Mesenchymal stem cell (in vitro differentiated cells and primary cell): ENCODE data around the gene NOP9.

Experiments used
- DNase-seq: peaks from one replicate; pipeline ENCODE4 v3.0.0-alpha.2; 2013
- H2AFZ ChIP-seq: one replicate; pipeline ENCODE4 v1.6.1; 2013; ENCODE audit warnings: low read depth, mild to moderate bottlenecking, control low read depth, inconsistent platforms, low read length, moderate library complexity
- H2AK5ac ChIP-seq: 2 replicates; pipeline ENCODE4 v1.6.1; 2013; ENCODE audit warnings: low read length, moderate library complexity, mild to moderate bottlenecking, inconsistent platforms; ENCODE audit not compliant: severe bottlenecking
- H2BK120ac ChIP-seq: one replicate; pipeline ENCODE4 v1.6.1; 2013; ENCODE audit warnings: low read depth, mild to moderate bottlenecking, inconsistent platforms, low read length, moderate library complexity
- H2BK12ac ChIP-seq, 2 experiments: one replicate each; pipeline ENCODE4 v1.6.1; 2013; ENCODE audit warnings: inconsistent platforms in 2 of 2, low read length in 2 of 2, mild to moderate bottlenecking in 2 of 2, moderate library complexity in 2 of 2, control low read depth in 1 of 2
- H2BK15ac ChIP-seq: one replicate; pipeline ENCODE4 v1.6.1; 2013; ENCODE audit warnings: mild to moderate bottlenecking, low read depth, inconsistent platforms; ENCODE audit not compliant: poor library complexity, severe bottlenecking
- H2BK5ac ChIP-seq: 2 replicates; pipeline ENCODE4 v1.6.1; 2013; ENCODE audit warnings: low read depth, mild to moderate bottlenecking, low read length, control low read depth, inconsistent platforms; ENCODE audit not compliant: poor library complexity, severe bottlenecking
- H3K14ac ChIP-seq, 2 experiments: one replicate each; pipeline ENCODE4 v1.6.1; 2013; ENCODE audit warnings: inconsistent platforms in 2 of 2, low read length in 2 of 2, control low read depth in 1 of 2, mild to moderate bottlenecking in 1 of 2, moderate library complexity in 1 of 2
- H3K18ac ChIP-seq, 2 experiments: one replicate each; pipeline ENCODE4 v1.6.1; 2013; ENCODE audit warnings: inconsistent platforms in 2 of 2, low read length in 2 of 2, control low read depth in 1 of 2, low read depth in 1 of 2, mild to moderate bottlenecking in 1 of 2
- H3K23ac ChIP-seq, 2 experiments: one replicate each; pipeline ENCODE4 v1.6.1; 2013; ENCODE audit warnings: inconsistent platforms in 2 of 2, low read length in 2 of 2, mild to moderate bottlenecking in 2 of 2, moderate library complexity in 2 of 2, control low read depth in 1 of 2
- H3K27ac ChIP-seq: 2 replicates; pipeline ENCODE4 v1.5.1; 2013; ENCODE audit warnings: mild to moderate bottlenecking, moderate library complexity, low read length, control low read depth, inconsistent platforms; ENCODE audit not compliant: poor library complexity, severe bottlenecking
- H3K27me3 ChIP-seq, 2 experiments: 2 replicates each; pipeline versions ENCODE4 v1.6.1 to v1.7.0; 2013; ENCODE audit warnings: low read length in 2 of 2, mild to moderate bottlenecking in 2 of 2, moderate library complexity in 2 of 2, control low read depth in 1 of 2, inconsistent platforms in 1 of 2; ENCODE audit not compliant: control insufficient read depth in 1 of 2, insufficient read depth in 1 of 2
- H3K36me3 ChIP-seq, 2 experiments: 2 replicates each; pipeline versions ENCODE4 v1.6.1 to v1.7.0; 2013; ENCODE audit warnings: low read length in 2 of 2, control low read depth in 1 of 2, inconsistent platforms in 1 of 2, low read depth in 1 of 2, mild to moderate bottlenecking in 1 of 2; ENCODE audit not compliant: insufficient read depth in 2 of 2, control insufficient read depth in 1 of 2
- H3K4ac ChIP-seq, 2 experiments: one replicate each; pipeline ENCODE4 v1.6.1; 2013; ENCODE audit warnings: inconsistent platforms in 2 of 2, low read length in 2 of 2, mild to moderate bottlenecking in 2 of 2, moderate library complexity in 2 of 2, control low read depth in 1 of 2, low read depth in 1 of 2
- H3K4me1 ChIP-seq: 2 replicates; pipeline ENCODE4 v1.6.1; 2013; ENCODE audit warnings: low read depth, low read length, control low read depth; ENCODE audit not compliant: control insufficient read depth, insufficient read depth
- H3K4me2 ChIP-seq: 2 replicates; pipeline ENCODE4 v1.6.1; 2013; ENCODE audit warnings: low read length, mild to moderate bottlenecking, inconsistent platforms; ENCODE audit not compliant: poor library complexity, severe bottlenecking
- H3K4me3 ChIP-seq, 2 experiments: 2 replicates each; pipeline versions ENCODE4 v1.5.1 to v1.7.0; 2013; ENCODE audit warnings: low read length in 2 of 2, mild to moderate bottlenecking in 2 of 2, control low read depth in 1 of 2, low read depth in 1 of 2; ENCODE audit not compliant: insufficient read depth in 1 of 2
- H3K79me1 ChIP-seq: replicated peaks from 2 replicates; pipeline ENCODE4 v1.6.1; 2013; ENCODE audit warnings: mild to moderate bottlenecking, control low read depth, low read length, inconsistent platforms; ENCODE audit not compliant: poor library complexity, severe bottlenecking
- H3K9ac ChIP-seq: 2 replicates; pipeline ENCODE4 v1.7.0; 2013; ENCODE audit warnings: mild to moderate bottlenecking, low read length, moderate library complexity
- H3K9me3 ChIP-seq: 2 replicates; pipeline ENCODE4 v1.7.0; 2013; ENCODE audit warnings: mild to moderate bottlenecking, low read length; ENCODE audit not compliant: control insufficient read depth
- H4K8ac ChIP-seq: one replicate; pipeline ENCODE4 v1.6.1; 2013; ENCODE audit warnings: inconsistent platforms, mild to moderate bottlenecking, low read length, moderate library complexity
- H4K91ac ChIP-seq: one replicate; pipeline ENCODE4 v1.6.1; 2013; ENCODE audit warnings: mild to moderate bottlenecking, low read length, inconsistent platforms
- WGBS: methylation state at CpG from one replicate; pipeline ENCODE4 v1.1.7; 2013; ENCODE audit warnings: mixed read lengths; 5-methylcytosine and 5-hydroxymethylcytosine counted together

NOP9 gene

DNA sequence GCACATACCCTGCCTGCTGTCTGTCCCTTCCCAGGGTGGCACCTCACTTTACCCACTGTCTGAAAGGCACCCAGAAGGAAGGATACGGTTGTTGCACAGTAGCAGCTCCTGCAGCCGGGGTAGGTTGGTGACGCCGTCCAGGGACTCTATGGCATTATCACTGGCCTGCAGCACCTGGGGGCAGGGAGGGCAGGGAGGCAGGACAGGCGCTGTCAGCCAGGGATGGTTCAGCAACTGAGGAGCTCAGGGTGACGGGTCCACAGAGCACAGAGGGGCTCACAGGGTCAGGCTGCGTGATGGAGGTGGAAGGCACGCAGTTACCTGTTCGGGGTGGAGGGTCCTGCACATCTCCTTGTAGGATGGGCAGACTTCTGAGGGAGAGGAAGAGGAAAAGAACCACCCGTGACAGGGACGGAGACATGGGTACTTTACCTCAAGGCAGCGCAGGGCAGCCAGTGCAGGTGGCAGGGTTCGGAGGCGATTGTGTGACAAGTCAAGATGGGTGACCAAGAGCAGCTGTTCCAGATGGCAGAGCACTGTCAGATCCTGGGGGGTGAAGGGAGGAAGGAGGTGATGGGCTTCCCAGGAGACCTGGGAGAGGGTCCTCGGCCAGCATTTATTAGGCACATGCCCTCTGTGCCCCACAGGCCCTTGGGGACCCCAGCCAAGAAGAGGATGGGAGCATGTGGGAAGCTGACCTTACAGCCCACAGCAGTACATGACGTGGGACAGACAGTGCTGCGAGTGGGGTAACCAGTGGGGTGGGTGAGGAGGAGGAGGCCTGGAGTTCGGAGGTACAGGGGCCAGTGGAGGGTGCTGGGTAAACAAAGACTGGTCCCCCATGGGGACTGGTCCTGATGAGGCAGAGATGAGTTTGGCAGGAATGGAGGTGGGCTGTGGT lies 33.1 kb upstream of the NOP9 start:
- H2BK15ac ChIP-seq, result no peak overlapping the region
- no peak overlapping the region for H2BK5ac ChIP-seq
- 94% methylated on average over 18 of the region's 18 CpGs for whole genome bisulfite sequencing
- H3K4me3 ChIP-seq, result no peak overlapping the region
- H3K9me3 ChIP-seq, result no peaks in the 10 kb centered on the region
- no peak overlapping the region for H3K23ac ChIP-seq
- no peak overlapping the region for H2AK5ac ChIP-seq
- no peak overlapping the region for H3K4me2 ChIP-seq
- no peak overlapping the region for H2BK120ac ChIP-seq
- DNase-seq, result no peak
- H3K36me3 ChIP-seq, result peaks cover 59 to 66% of the 10 kb centered on the region in 2 experiments
- H2BK12ac ChIP-seq, result no peak overlapping the region
- H2AFZ ChIP-seq, result no peak overlapping the region
- peaks cover 9% of the 10 kb centered on the region for H3K4me1 ChIP-seq
- no peak overlapping the region for H3K18ac ChIP-seq
- no peak overlapping the region for H4K8ac ChIP-seq
- H3K27me3 ChIP-seq, result no peaks in the 10 kb centered on the region
- no peak overlapping the region for H3K14ac ChIP-seq
- peaks cover 21% of the 10 kb centered on the region for H3K79me1 ChIP-seq
- no peak overlapping the region for H4K91ac ChIP-seq
- no peak overlapping the region for H3K9ac ChIP-seq
- H3K4ac ChIP-seq, result no peak overlapping the region
- H3K27ac ChIP-seq, result no peak overlapping the region

DNA sequence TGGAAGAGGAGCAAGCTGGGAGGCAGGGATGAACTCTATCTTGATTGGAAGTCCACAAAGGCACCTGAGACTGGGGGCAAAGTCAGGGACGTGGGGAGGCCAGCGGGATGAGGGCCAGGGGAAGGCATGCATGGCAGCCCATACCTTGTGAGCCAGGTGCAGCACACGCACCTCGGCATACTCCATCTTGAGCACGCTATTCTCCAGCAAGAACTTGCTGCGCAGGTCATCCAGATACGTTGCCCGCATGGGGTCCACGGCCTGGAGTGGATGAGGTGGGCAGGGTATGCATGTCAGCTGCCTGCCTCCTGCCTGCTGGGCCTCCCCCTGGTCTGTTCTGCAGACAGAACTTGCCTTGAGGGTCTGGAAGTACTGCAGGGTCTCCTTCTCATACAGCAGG lies 32.1 kb upstream of the NOP9 start:
- no peak overlapping the region for H3K4ac ChIP-seq
- peak overlapping the region in 1 of 2 experiments; percentile 35 for H3K4me3 ChIP-seq
- no peaks in the 10 kb centered on the region for H3K27me3 ChIP-seq
- H2BK5ac ChIP-seq, result no peak overlapping the region
- H2AFZ ChIP-seq, result no peak overlapping the region
- no peak overlapping the region for H4K91ac ChIP-seq
- H2BK12ac ChIP-seq, result no peak overlapping the region
- H2AK5ac ChIP-seq, result no peak overlapping the region
- no peak overlapping the region for H3K14ac ChIP-seq
- peaks cover 59 to 64% of the 10 kb centered on the region in 2 experiments for H3K36me3 ChIP-seq
- no peaks in the 10 kb centered on the region for H3K9me3 ChIP-seq
- no peak overlapping the region for H4K8ac ChIP-seq
- H3K79me1 ChIP-seq, result peaks cover 26% of the 10 kb centered on the region
- H3K4me2 ChIP-seq, result no peak overlapping the region
- peak overlapping the region in 1 of 2 experiments; percentile 32 for H3K23ac ChIP-seq
- no peak overlapping the region for H2BK120ac ChIP-seq
- H3K9ac ChIP-seq, result no peak overlapping the region
- no peak overlapping the region for H3K18ac ChIP-seq
- WGBS, result 92% methylated on average over 9 of the region's 9 CpGs
- H3K4me1 ChIP-seq, result peaks cover 9% of the 10 kb centered on the region
- no peak overlapping the region for H3K27ac ChIP-seq
- DNase-seq, result no peak
- H2BK15ac ChIP-seq, result no peak overlapping the region

DNA sequence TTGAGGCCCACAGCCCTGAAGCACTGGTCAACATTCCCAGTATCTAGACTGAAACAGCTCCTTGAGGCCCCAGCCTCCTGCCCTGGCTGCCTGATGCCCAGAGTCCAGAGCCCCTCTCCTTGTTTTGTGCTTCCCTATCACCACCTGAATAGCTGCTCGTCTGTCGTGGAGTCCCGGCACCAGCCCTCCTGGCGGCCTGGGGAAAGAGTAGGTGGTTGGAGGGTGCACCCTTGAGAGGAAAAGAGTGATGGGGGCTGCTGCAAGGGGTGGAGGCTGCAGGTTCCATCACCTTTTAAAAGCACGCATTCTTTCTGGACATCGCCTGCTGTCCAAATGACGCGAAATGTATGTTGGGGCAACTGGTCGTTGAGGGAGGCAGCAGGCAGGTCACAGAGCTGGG lies 31.4 kb upstream of the NOP9 start:
- Histone ChIP-seq H3K4me2 (no peak overlapping the region), H3K9ac (no peak overlapping the region), H2AFZ (no peak overlapping the region), H3K9me3 (no peaks in the 10 kb centered on the region), H2BK5ac (no peak overlapping the region), H2BK15ac (no peak overlapping the region), H3K79me1 (peaks cover 28% of the 10 kb centered on the region), H2BK12ac (no peak overlapping the region), H3K4me3 (no peak overlapping the region), H3K27ac (no peak overlapping the region), H3K27me3 (no peaks in the 10 kb centered on the region), H2AK5ac (no peak overlapping the region), H3K18ac (no peak overlapping the region), H4K8ac (no peak overlapping the region), H3K36me3 (peaks cover 59 to 64% of the 10 kb centered on the region in 2 experiments), H4K91ac (no peak overlapping the region), H2BK120ac (no peak overlapping the region), H3K14ac (no peak overlapping the region), H3K4ac (no peak overlapping the region), H3K23ac (no peak overlapping the region), H3K4me1 (peaks cover 9% of the 10 kb centered on the region)
- WGBS, result 95% methylated on average over 9 of the region's 9 CpGs
- no peak for DNase-seq

DNA sequence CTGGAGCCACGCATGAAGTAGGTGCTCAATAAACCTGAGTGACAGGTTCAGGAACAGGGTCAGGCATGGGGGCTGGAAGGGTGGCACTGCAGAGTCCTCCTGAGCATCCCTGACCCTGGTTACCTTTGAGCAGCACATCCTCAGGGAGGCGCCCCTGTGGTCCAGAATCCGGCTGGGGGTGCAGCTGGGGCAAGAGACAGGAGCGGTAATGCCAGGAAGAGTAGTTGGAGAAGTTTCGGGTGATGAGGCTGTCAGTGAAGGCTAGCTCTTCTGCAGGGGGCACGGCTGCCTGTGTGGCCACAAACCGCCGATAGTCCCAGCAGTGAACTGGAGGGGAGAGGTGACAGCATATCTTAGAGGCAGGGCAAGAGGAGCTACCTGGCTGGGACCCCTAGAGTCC lies 30.3 kb upstream of the NOP9 start:
- Histone ChIP-seq H3K27me3 (no peaks in the 10 kb centered on the region), H3K14ac (no peak overlapping the region), H2BK5ac (no peak overlapping the region), H3K23ac (no peak overlapping the region), H2BK12ac (no peak overlapping the region), H3K79me1 (peaks cover 30% of the 10 kb centered on the region), H3K4me3 (no peak overlapping the region), H3K9ac (no peak overlapping the region), H3K36me3 (peaks cover 58 to 59% of the 10 kb centered on the region in 2 experiments), H2BK15ac (no peak overlapping the region), H2AK5ac (no peak overlapping the region), H3K27ac (no peak overlapping the region), H4K8ac (no peak overlapping the region), H3K4me1 (peaks cover 9% of the 10 kb centered on the region), H3K4ac (no peak overlapping the region), H2BK120ac (no peak overlapping the region), H2AFZ (no peak overlapping the region), H3K4me2 (no peak overlapping the region), H4K91ac (no peak overlapping the region), H3K18ac (no peak overlapping the region), H3K9me3 (no peaks in the 10 kb centered on the region)
- DNase-seq, result no peak
- 95% methylated on average over 8 of the region's 8 CpGs for WGBS
